Measurements from ENCODE around the gene ASCC3. TPM values are rescaled to one million over a fixed set of nuclear protein-coding genes. Genes with fewer than 3 reads are reported as not detected.

Gene ASCC3
- total and polyA plus RNA-seq, 2 experiments from 2014 or later, result 92.9 to 129 TPM

DNA sequence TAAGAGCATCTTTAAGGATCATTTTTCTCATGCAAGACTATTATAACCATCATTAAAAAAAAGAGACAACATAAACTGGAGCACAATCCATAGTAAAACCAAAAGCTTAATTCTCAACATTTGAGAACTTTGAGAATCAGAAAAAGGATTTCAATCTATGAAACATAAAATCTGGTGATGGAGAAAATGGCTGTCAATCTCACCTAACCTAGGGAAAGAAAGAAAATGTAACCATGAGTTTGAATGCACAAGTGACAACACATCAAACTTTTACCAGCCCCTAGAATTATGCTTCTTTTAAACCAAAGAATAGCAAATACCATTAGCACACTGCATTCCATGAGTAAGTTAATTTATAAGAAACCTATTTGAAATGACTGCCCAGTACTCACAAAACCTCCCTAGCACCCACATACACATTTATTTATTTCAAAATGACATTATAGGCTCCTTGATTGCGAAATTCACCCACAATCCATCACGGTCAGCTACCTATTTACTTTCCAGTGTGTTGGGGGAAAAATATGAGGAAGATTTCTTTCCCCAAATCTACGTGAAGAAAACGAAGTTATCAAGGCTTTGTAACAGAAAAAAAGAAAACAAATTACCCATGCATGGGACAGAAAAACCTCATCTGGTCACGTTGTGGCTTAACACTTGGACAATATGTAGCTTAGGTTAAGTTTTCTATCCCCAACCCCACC lies 828 bp downstream of the ASCC3 start:
- H3K27ac Mint-ChIP-seq, result no peak overlapping the region
- H3K27me3 Mint-ChIP-seq (ENCODE audit: insufficient read depth, low read depth, poor library complexity), result peaks cover 6% of the 10 kb centered on the region
- no peaks in the 10 kb centered on the region for H3K27me3 ChIP-seq (ENCODE audit: insufficient read depth)
- H3K4me3 Mint-ChIP-seq, result peak overlapping the region; percentile 99
- peaks cover 4% of the 10 kb centered on the region; the same call in 2 of the 3 replicates for H3K36me3 Mint-ChIP-seq (ENCODE audit: low read depth)
- no peaks in the 10 kb centered on the region for H3K9me2 ChIP-seq (ENCODE audit: insufficient read depth)
- no peak for DNase-seq (ENCODE audit: low spot score)
- H3K4me1 Mint-ChIP-seq, result peaks cover 58% of the 10 kb centered on the region
- no peak for TF ChIP-seq ZNF331 (CRISPR knock-in tag; IDR thresholded peaks at IDR 0.05; ENCODE audit: low read depth)
- TF ChIP-seq JUNB (IDR thresholded peaks at IDR 0.05; ENCODE audit: unreplicated experiment), result no peak
- H3K4me3 ChIP-seq, result peak overlapping the region; percentile 74
- peaks cover 54% of the 10 kb centered on the region for H3K79me2 ChIP-seq (replicated peaks; ENCODE audit: insufficient read depth)
- no peak overlapping the region for H2AFZ ChIP-seq
- peaks cover 62% of the 10 kb centered on the region for H3K4me1 ChIP-seq (ENCODE audit: insufficient read depth)
- no peaks in the 10 kb centered on the region; the same call in 1 of the 3 replicates for H3K9me3 Mint-ChIP-seq
- H3F3A ChIP-seq (replicated peaks; ENCODE audit: low read depth), result no peaks in the 10 kb centered on the region
- H3K4me2 ChIP-seq, result peak overlapping the region; percentile 87
- no peak for ATAC-seq
- no peak overlapping the region for H3K27ac ChIP-seq (ENCODE audit: low read depth)
- H3K36me3 ChIP-seq (ENCODE audit: insufficient read depth), result no peaks in the 10 kb centered on the region
- H4K20me1 ChIP-seq (replicated peaks; ENCODE audit: insufficient read depth), result no peaks in the 10 kb centered on the region

DNA sequence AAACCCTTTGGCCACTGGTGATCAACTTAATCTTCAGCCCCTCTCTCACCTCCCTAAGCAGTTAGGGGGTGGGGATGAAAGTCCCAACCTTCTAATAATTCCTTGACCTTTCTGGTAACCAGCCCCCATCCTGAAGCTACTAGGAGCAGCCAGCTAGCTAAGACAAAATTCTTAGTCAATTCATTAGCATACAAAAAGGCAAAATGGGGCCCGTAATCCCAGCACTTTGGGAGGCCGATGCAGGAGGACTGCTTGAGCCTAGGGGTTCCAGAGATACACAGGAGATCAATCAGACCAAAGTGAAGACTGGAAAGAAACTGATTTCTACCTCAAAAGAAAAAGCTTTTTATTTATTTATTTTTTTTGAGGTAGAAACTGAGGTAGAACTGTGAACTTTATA lies 1.8 kb downstream of the ASCC3 start:
- Histone ChIP-seq H3K4me1 (ENCODE audit: insufficient read depth) (peaks cover 57% of the 10 kb centered on the region), H3K4me3 (peak overlapping the region; percentile 74), H3K27ac (ENCODE audit: low read depth) (peak overlapping the region; percentile 22; the same call in 1 of the 2 replicates), H3K79me2 (replicated peaks; ENCODE audit: insufficient read depth) (peaks cover 64% of the 10 kb centered on the region), H3K9me2 (ENCODE audit: insufficient read depth) (no peaks in the 10 kb centered on the region), H3K27me3 (ENCODE audit: insufficient read depth) (no peaks in the 10 kb centered on the region), H4K20me1 (replicated peaks; ENCODE audit: insufficient read depth) (peaks cover 4% of the 10 kb centered on the region; the same call in 1 of the 2 replicates), H3K4me2 (peak overlapping the region; percentile 87), H3F3A (replicated peaks; ENCODE audit: low read depth) (no peaks in the 10 kb centered on the region), H3K36me3 (ENCODE audit: insufficient read depth) (no peaks in the 10 kb centered on the region), H2AFZ (no peak overlapping the region)
- H3K4me3 Mint-ChIP-seq, result peak overlapping the region; percentile 99
- ATAC-seq (0 out of 3 replicates have a peak, but pooled peaks have one; percentile 3), DNase-seq (ENCODE audit: low spot score) (peak; percentile 58)
- no peak overlapping the region for H3K27ac Mint-ChIP-seq
- H3K4me1 Mint-ChIP-seq, result peaks cover 55% of the 10 kb centered on the region
- TF ChIP-seq, protein P1, sequence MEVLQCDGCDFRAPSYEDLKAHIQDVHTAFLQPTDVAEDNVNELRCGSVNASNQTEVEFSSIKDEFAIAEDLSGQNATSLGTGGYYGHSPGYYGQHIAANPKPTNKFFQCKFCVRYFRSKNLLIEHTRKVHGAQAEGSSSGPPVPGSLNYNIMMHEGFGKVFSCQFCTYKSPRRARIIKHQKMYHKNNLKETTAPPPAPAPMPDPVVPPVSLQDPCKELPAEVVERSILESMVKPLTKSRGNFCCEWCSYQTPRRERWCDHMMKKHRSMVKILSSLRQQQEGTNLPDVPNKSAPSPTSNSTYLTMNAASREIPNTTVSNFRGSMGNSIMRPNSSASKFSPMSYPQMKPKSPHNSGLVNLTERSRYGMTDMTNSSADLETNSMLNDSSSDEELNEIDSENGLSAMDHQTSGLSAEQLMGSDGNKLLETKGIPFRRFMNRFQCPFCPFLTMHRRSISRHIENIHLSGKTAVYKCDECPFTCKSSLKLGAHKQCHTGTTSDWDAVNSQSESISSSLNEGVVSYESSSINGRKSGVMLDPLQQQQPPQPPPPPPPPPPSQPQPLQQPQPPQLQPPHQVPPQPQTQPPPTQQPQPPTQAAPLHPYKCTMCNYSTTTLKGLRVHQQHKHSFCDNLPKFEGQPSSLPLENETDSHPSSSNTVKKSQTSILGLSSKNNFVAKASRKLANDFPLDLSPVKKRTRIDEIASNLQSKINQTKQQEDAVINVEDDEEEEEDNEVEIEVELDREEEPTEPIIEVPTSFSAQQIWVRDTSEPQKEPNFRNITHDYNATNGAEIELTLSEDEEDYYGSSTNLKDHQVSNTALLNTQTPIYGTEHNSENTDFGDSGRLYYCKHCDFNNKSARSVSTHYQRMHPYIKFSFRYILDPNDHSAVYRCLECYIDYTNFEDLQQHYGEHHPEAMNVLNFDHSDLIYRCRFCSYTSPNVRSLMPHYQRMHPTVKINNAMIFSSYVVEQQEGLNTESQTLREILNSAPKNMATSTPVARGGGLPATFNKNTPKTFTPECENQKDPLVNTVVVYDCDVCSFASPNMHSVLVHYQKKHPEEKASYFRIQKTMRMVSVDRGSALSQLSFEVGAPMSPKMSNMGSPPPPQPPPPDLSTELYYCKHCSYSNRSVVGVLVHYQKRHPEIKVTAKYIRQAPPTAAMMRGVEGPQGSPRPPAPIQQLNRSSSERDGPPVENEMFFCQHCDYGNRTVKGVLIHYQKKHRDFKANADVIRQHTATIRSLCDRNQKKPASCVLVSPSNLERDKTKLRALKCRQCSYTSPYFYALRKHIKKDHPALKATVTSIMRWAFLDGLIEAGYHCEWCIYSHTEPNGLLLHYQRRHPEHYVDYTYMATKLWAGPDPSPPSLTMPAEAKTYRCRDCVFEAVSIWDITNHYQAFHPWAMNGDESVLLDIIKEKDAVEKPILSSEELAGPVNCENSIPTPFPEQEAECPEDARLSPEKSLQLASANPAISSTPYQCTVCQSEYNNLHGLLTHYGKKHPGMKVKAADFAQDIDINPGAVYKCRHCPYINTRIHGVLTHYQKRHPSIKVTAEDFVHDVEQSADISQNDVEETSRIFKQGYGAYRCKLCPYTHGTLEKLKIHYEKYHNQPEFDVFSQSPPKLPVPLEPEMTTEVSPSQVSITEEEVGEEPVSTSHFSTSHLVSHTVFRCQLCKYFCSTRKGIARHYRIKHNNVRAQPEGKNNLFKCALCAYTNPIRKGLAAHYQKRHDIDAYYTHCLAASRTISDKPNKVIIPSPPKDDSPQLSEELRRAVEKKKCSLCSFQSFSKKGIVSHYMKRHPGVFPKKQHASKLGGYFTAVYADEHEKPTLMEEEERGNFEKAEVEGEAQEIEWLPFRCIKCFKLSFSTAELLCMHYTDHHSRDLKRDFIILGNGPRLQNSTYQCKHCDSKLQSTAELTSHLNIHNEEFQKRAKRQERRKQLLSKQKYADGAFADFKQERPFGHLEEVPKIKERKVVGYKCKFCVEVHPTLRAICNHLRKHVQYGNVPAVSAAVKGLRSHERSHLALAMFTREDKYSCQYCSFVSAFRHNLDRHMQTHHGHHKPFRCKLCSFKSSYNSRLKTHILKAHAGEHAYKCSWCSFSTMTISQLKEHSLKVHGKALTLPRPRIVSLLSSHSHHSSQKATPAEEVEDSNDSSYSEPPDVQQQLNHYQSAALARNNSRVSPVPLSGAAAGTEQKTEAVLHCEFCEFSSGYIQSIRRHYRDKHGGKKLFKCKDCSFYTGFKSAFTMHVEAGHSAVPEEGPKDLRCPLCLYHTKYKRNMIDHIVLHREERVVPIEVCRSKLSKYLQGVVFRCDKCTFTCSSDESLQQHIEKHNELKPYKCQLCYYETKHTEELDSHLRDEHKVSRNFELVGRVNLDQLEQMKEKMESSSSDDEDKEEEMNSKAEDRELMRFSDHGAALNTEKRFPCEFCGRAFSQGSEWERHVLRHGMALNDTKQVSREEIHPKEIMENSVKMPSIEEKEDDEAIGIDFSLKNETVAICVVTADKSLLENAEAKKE (CRISPR knock-in tag; IDR thresholded peaks at IDR 0.05), result peak; percentile 68; the same call in 1 of the 2 replicates
- TF ChIP-seq, protein P2, sequence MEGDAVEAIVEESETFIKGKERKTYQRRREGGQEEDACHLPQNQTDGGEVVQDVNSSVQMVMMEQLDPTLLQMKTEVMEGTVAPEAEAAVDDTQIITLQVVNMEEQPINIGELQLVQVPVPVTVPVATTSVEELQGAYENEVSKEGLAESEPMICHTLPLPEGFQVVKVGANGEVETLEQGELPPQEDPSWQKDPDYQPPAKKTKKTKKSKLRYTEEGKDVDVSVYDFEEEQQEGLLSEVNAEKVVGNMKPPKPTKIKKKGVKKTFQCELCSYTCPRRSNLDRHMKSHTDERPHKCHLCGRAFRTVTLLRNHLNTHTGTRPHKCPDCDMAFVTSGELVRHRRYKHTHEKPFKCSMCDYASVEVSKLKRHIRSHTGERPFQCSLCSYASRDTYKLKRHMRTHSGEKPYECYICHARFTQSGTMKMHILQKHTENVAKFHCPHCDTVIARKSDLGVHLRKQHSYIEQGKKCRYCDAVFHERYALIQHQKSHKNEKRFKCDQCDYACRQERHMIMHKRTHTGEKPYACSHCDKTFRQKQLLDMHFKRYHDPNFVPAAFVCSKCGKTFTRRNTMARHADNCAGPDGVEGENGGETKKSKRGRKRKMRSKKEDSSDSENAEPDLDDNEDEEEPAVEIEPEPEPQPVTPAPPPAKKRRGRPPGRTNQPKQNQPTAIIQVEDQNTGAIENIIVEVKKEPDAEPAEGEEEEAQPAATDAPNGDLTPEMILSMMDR (conservative IDR thresholded peaks at IDR 0.05; ENCODE audit: low read depth in 2 of 2), result no peak
- peaks cover 11% of the 10 kb centered on the region; the same call in 2 of the 3 replicates for H3K36me3 Mint-ChIP-seq (ENCODE audit: low read depth)
- no peaks in the 10 kb centered on the region; the same call in 1 of the 3 replicates for H3K9me3 Mint-ChIP-seq
- peaks cover 6% of the 10 kb centered on the region for H3K27me3 Mint-ChIP-seq (ENCODE audit: insufficient read depth, low read depth, poor library complexity)

Measured in GM23338 (cell line).